Pancreas (tissue), 10 donors: Measurements from ENCODE around the gene SMPDL3B. TPM values are rescaled to one million over a fixed set of nuclear protein-coding genes. Genes with fewer than 3 reads are reported as not detected.
A peak's percentile ranks its signal among the peaks of the same experiment; 100 is the strongest.

ENCODE experiments used
- ATAC-seq, 4 donors: fragments of 200-7000 bp; cut with Tn5 transposase; one replicate each; pipeline versions ENCODE4 v1.8.0 to v1.9.1; 2020; ENCODE audit warnings: mild to moderate bottlenecking in 4 of 4, moderate library complexity in 4 of 4
- DNase-seq, 6 donors: peaks; one replicate each; pipeline ENCODE4 v3.0.0-alpha.2; 2020
- FAIRE-seq: peaks from 2 replicates; lab custom pipeline; 2012; peaks lifted over from hg19 to GRCh38; lab: Jason Lieb, UNC
- H3K27ac ChIP-seq, 4 donors: fragments of 200-600 bp; sonication (generic); 1 replicate in 3 of 4; 2 replicates in 1 of 4; pipeline versions ENCODE4 v1.5.0 to v1.8.0; 2020
- H3K27me3 ChIP-seq, 4 donors: fragments of 200-600 bp; one replicate each; pipeline ENCODE4 v1.8.0; 2021
- H3K36me3 ChIP-seq, 3 donors: fragments of 200-600 bp; sonication (generic) in 1 of 3; one replicate each; pipeline versions ENCODE4 v1.5.0 to v1.8.0; 2020 to 2021
- H3K4me1 ChIP-seq, 3 donors: fragments of 200-600 bp; one replicate each; pipeline ENCODE4 v1.8.0; 2021
- H3K4me3 ChIP-seq, 4 donors: fragments of 200-600 bp; sonication (generic) in 2 of 4; one replicate each; pipeline versions ENCODE4 v1.5.0 to v1.8.0; 2020 to 2021
- H3K9me3 ChIP-seq, 4 donors: fragments of 200-600 bp; one replicate each; pipeline ENCODE4 v1.8.0; 2021
- CTCF ChIP-seq, 4 donors: fragments of 200-600 bp; sonication (generic) in 3 of 4; IDR thresholded peaks; one replicate each; pipeline versions ENCODE4 v1.5.0 to v1.8.0; 2021; ENCODE audit warnings: antibody characterized with exemption in 4 of 4
- WGBS, 2 donors: extraction: QIAGEN DNeasy Blood & Tissue Kit; methylation state at CpG; one replicate each; pipeline ENCODE4 v1.1.7; 2013; 5-methylcytosine and 5-hydroxymethylcytosine counted together
- intact Hi-C, 3 donors: fragments of 100-400 bp; cut with DNase I; formaldehyde crosslinking; loops; one replicate each; pipeline versions ENCODE4 v1.11.1 to v1.14.2; 2022
- polyA plus RNA-seq, 2 donors: library from polyadenylated mRNA; stranded (reverse); fragments of 200-250 nt; gene quantifications; one replicate each; pipeline ENCODE4 v1.2.3, GENCODE V29; 2013
- total RNA-seq, 6 donors: library from RNA; stranded (reverse); fragmentation: NEBNext Ultra II Directional in 4 of 6; extraction: Animal tissue kit (Norgen Biotek cat#: 25700) in 4 of 6; gene quantifications; one replicate each; pipeline versions ENCODE4 v1.2.1 to v1.2.4, GENCODE V29; 2021 to 2023
- donor health status: healthy with polysubstance abuse.
- donor health status: DM: no; HTN: no; CAD: no; lungs with moderate emphysema.
- donor health status: DM: no; HTN: no; CAD: no.
- donor health status: control.
- donor health status: control.
- donor health status: Bipolar disorder and iron deficiency.
- donor health status: DM: yes; HTN: yes; CAD: no.
- donor health status: DM: no; HTN: no; CAD: no.
- donor health status: DM: no; HTN: no; CAD: no.
- donor health status: DM: yes; HTN: yes; CAD: no.

The SMPDL3B gene
- total and polyA plus RNA-seq, 8 donors = 9.9 to 20.4 (median 16.6) TPM

GRCh38 chr1:27941671-27942540, 7.1 kb downstream of the SMPDL3B start:
- H3K4me3 ChIP-seq = no peak overlapping the region
- WGBS, 2 donors = 86 to 89% methylated on average over 12 of the region's 12 CpGs
- H3K27ac ChIP-seq = no peak overlapping the region
- H3K36me3 ChIP-seq = no peaks in the 10 kb centered on the region
- H3K27me3 ChIP-seq = no peaks in the 10 kb centered on the region
- no peaks in the 10 kb centered on the region for H3K4me1 ChIP-seq
- ATAC-seq = no peak
- FAIRE-seq = no peak
- intact Hi-C loops = no loop called here
- TF ChIP-seq CTCF (IDR thresholded peaks at IDR 0.05) = no peak
- DNase-seq = no peak
- H3K9me3 ChIP-seq = no peaks in the 10 kb centered on the region

GRCh38 chr1:27945020-27945419, 10.2 kb downstream of the SMPDL3B start:
- DNase-seq (no peak), FAIRE-seq (no peak)
- H3K9me3 ChIP-seq = no peaks in the 10 kb centered on the region

GRCh38 chr1:27949027-27949426, 14.2 kb downstream of the SMPDL3B start:
- intact Hi-C loops = no loop called here
- H3K4me1 ChIP-seq = no peaks in the 10 kb centered on the region
- no peaks in the 10 kb centered on the region for H3K36me3 ChIP-seq
- no peaks in the 10 kb centered on the region for H3K27me3 ChIP-seq
- no peaks in the 10 kb centered on the region for H3K9me3 ChIP-seq
- H3K4me3 ChIP-seq = no peak overlapping the region
- FAIRE-seq = no peak
- H3K27ac ChIP-seq = no peak overlapping the region
- no peak for ATAC-seq
- WGBS, 2 donors = 85 to 92% methylated on average over 8 of the region's 8 CpGs
- no peak for TF ChIP-seq CTCF (IDR thresholded peaks at IDR 0.05)
- DNase-seq = no peak

More at GRCh38 chr1:27945020-27945419, 10.2 kb downstream of the SMPDL3B start:
- Histone ChIP-seq H3K4me3 (no peak overlapping the region), H3K36me3 (no peaks in the 10 kb centered on the region), H3K27me3 (no peaks in the 10 kb centered on the region), H3K4me1 (no peaks in the 10 kb centered on the region), H3K27ac (no peak overlapping the region)
- no peak for ATAC-seq
- no peak for TF ChIP-seq CTCF (IDR thresholded peaks at IDR 0.05)
- intact Hi-C loops = no loop called here
- WGBS, 2 donors = 87 to 92% methylated on average over 5 of the region's 5 CpGs

GRCh38 chr1:27951396-27951795, 16.6 kb downstream of the SMPDL3B start:
- 49 to 54% methylated on average over 3 of the region's 3 CpGs for WGBS, 2 donors
- FAIRE-seq (no peak), DNase-seq (no peak), ATAC-seq (no peak)
- no peaks in the 10 kb centered on the region for H3K27me3 ChIP-seq
- no peaks in the 10 kb centered on the region for H3K4me1 ChIP-seq
- no peaks in the 10 kb centered on the region for H3K9me3 ChIP-seq
- intact Hi-C loops = no loop called here
- TF ChIP-seq CTCF (IDR thresholded peaks at IDR 0.05) = no peak
- H3K4me3 ChIP-seq = no peak overlapping the region
- H3K36me3 ChIP-seq = no peaks in the 10 kb centered on the region
- H3K27ac ChIP-seq = no peak overlapping the region

GRCh38 chr1:27952147-27952546, 17.3 kb downstream of the SMPDL3B start:
- 49 to 54% methylated on average over 3 of the region's 3 CpGs for WGBS, 2 donors
- H3K27ac ChIP-seq = no peak overlapping the region
- intact Hi-C loops = no loop called here
- no peaks in the 10 kb centered on the region for H3K9me3 ChIP-seq
- no peak overlapping the region for H3K4me3 ChIP-seq
- H3K4me1 ChIP-seq = no peaks in the 10 kb centered on the region
- H3K36me3 ChIP-seq = no peaks in the 10 kb centered on the region
- no peak for DNase-seq
- TF ChIP-seq CTCF (IDR thresholded peaks at IDR 0.05) = no peak
- no peak for FAIRE-seq
- H3K27me3 ChIP-seq = no peaks in the 10 kb centered on the region
- peak in 1 of 4 donors; percentile 62 for ATAC-seq
